HepG2 (cell line): ENCODE data around the gene R3HDM4. TPM values are rescaled to one million over a fixed set of nuclear protein-coding genes. Genes with fewer than 3 reads are reported as not detected.

Experiments
- HES4 ChIP-seq: sonication (generic); formaldehyde crosslinking; IDR thresholded peaks from 2 replicates; pipeline ENCODE4 v1.9.0; 2021; ENCODE audit warnings: mild to moderate bottlenecking, missing genetic modification reagents, borderline replicate concordance
- RARG ChIP-seq: sonication (generic); formaldehyde crosslinking; IDR thresholded peaks from 2 replicates; pipeline ENCODE4 v1.4.0; 2020; ENCODE audit warnings: low read depth, mild to moderate bottlenecking, missing genetic modification reagents
- REL ChIP-seq: sonication (generic); formaldehyde crosslinking; conservative IDR thresholded peaks from 2 replicates; pipeline ENCODE4 v1.8.0; 2022; ENCODE audit warnings: mild to moderate bottlenecking, missing genetic modification reagents, moderate library complexity
- SMYD3 ChIP-seq: sonication (generic); formaldehyde crosslinking; IDR thresholded peaks from 2 replicates; pipeline ENCODE4 v1.8.1; 2023; ENCODE audit warnings: mild to moderate bottlenecking, missing genetic modification reagents
- ZNF547 ChIP-seq: sonication (generic); formaldehyde crosslinking; IDR thresholded peaks from 2 replicates; pipeline ENCODE4 v1.5.1; 2020; ENCODE audit warnings: mild to moderate bottlenecking, missing genetic modification reagents
- ZNF772 ChIP-seq: sonication (generic); formaldehyde crosslinking; IDR thresholded peaks from 2 replicates; pipeline ENCODE4 v1.5.0; 2020; ENCODE audit warnings: mild to moderate bottlenecking, missing genetic modification reagents
- polyA plus RNA-seq, 8 experiments: library from polyadenylated mRNA; depleted of rRNA in 3 of 8; stranded (reverse) in 7 of 8; unstranded in 1 of 8; fragments of >200 nt; fragmentation: Illumina TruSeq in 4 of 8; extraction: Trizol in 4 of 8; gene quantifications; 2 replicates each; pipeline versions ENCODE4 v1.2.1 to v1.2.3, GENCODE V29; 2011 to 2016; ENCODE audit warnings: low read depth in 4 of 8, missing spikeins in 1 of 8, mixed read lengths in 1 of 8; ENCODE audit not compliant: insufficient read depth in 1 of 8
- total RNA-seq, 5 experiments: library from RNA; depleted of rRNA; stranded (reverse); fragments of >200 nt; fragmentation: Illumina TruSeq; extraction: Trizol; gene quantifications; 2 replicates each; pipeline ENCODE4 v1.2.3, GENCODE V29; 2016; ENCODE audit warnings: low read depth in 1 of 5
- TF ChIP-seq, protein P1 (sequence below): sonication (generic); formaldehyde crosslinking; IDR thresholded peaks from 2 replicates; pipeline ENCODE4 v1.5.0; 2020; ENCODE audit warnings: missing genetic modification reagents
- TF ChIP-seq, protein P2 (sequence below): IDR thresholded peaks from 2 replicates; pipeline ENCODE4 v1.6.1; 2016; ENCODE audit warnings: control low read depth
- TF ChIP-seq, protein P3 (sequence below): sonication (generic); formaldehyde crosslinking; IDR thresholded peaks from 2 replicates; pipeline ENCODE4 v1.8.1; 2023; ENCODE audit warnings: mild to moderate bottlenecking, missing genetic modification reagents
- TF ChIP-seq, protein P4 (sequence below): sonication (generic); formaldehyde crosslinking; IDR thresholded peaks from 2 replicates; pipeline ENCODE4 v1.8.1; 2022; ENCODE audit warnings: low read depth, mild to moderate bottlenecking, missing genetic modification reagents
- TF ChIP-seq, protein P5 (sequence below): sonication (generic); formaldehyde crosslinking; IDR thresholded peaks from 2 replicates; pipeline ENCODE4 v1.5.1; 2020; ENCODE audit warnings: missing genetic modification reagents, mild to moderate bottlenecking, borderline replicate concordance
- TF ChIP-seq, protein P6 (sequence below), 2 experiments: sonication (generic) in 1 of 2; formaldehyde crosslinking in 1 of 2; IDR thresholded peaks; 2 replicates each; pipeline versions ENCODE4 v1.6.1 to v1.9.0; 2014 to 2022; ENCODE audit warnings: antibody characterized with exemption in 1 of 2, borderline replicate concordance in 1 of 2, inconsistent platforms in 1 of 2, low read depth in 1 of 2, missing genetic modification reagents in 1 of 2

R3HDM4 gene
- total and polyA plus RNA-seq, 2 of the 13 experiments (the other 11 are each of a cell fraction or from before 2014, with no cell fraction given): 26.2 to 26.9 TPM

DNA sequence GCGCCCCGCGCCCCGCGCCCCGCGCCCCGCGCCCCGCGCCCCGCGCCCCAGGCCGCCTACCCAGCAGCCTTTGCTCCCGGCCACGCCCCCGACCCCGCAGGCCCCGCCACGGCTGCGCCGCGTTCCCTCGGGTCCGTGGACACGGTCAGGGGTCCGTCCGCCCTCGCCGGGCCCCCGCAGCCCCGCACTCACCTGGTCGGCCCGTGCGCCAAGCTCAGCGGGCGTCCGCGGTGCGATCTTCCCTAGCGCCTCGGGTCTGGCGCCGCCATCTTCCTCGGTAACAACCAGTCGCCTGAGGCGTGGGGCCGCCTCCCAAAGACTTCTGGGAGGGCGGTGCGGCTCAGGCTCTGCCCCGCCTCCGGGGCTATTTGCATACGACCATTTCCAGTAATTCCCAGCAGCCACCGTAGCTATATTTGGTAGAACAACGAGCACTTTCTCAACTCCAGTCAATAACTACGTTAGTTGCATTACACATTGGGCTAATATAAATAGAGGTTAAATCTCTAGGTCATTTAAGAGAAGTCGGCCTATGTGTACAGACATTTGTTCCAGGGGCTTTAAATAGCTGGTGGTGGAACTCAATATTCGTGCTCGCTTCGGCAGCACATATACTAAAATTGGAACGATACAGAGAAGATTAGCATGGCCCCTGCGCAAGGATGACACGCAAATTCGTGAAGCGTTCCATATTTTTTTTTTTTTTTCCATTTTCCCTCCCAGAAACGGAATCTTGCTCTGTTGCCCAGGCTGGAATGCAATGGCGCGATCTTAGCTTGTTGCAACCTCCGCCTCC lies 19.9 kb downstream of the R3HDM4 start, which contains the start of the genes MED16 and RNU6-9 (continued):
- TF ChIP-seq, protein P1, sequence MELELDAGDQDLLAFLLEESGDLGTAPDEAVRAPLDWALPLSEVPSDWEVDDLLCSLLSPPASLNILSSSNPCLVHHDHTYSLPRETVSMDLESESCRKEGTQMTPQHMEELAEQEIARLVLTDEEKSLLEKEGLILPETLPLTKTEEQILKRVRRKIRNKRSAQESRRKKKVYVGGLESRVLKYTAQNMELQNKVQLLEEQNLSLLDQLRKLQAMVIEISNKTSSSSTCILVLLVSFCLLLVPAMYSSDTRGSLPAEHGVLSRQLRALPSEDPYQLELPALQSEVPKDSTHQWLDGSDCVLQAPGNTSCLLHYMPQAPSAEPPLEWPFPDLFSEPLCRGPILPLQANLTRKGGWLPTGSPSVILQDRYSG (CRISPR knock-in tag): no peak
- TF ChIP-seq REL (CRISPR knock-in tag): peak; percentile 71; the same call in 1 of the 2 replicates
- peak; percentile 66; the same call in 1 of the 2 replicates for TF ChIP-seq SMYD3
- TF ChIP-seq, protein P2, sequence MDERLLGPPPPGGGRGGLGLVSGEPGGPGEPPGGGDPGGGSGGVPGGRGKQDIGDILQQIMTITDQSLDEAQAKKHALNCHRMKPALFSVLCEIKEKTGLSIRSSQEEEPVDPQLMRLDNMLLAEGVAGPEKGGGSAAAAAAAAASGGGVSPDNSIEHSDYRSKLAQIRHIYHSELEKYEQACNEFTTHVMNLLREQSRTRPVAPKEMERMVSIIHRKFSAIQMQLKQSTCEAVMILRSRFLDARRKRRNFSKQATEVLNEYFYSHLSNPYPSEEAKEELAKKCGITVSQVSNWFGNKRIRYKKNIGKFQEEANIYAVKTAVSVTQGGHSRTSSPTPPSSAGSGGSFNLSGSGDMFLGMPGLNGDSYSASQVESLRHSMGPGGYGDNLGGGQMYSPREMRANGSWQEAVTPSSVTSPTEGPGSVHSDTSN (CRISPR knock-in tag): no peak
- peak; percentile 68; the same call in 1 of the 2 replicates for TF ChIP-seq HES4
- peak; percentile 64; the same call in 1 of the 2 replicates for TF ChIP-seq ZNF547 (CRISPR knock-in tag)
- TF ChIP-seq, protein P3, sequence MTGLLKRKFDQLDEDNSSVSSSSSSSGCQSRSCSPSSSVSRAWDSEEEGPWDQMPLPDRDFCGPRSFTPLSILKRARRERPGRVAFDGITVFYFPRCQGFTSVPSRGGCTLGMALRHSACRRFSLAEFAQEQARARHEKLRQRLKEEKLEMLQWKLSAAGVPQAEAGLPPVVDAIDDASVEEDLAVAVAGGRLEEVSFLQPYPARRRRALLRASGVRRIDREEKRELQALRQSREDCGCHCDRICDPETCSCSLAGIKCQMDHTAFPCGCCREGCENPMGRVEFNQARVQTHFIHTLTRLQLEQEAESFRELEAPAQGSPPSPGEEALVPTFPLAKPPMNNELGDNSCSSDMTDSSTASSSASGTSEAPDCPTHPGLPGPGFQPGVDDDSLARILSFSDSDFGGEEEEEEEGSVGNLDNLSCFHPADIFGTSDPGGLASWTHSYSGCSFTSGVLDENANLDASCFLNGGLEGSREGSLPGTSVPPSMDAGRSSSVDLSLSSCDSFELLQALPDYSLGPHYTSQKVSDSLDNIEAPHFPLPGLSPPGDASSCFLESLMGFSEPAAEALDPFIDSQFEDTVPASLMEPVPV: peak; percentile 79
- TF ChIP-seq, protein P4, sequence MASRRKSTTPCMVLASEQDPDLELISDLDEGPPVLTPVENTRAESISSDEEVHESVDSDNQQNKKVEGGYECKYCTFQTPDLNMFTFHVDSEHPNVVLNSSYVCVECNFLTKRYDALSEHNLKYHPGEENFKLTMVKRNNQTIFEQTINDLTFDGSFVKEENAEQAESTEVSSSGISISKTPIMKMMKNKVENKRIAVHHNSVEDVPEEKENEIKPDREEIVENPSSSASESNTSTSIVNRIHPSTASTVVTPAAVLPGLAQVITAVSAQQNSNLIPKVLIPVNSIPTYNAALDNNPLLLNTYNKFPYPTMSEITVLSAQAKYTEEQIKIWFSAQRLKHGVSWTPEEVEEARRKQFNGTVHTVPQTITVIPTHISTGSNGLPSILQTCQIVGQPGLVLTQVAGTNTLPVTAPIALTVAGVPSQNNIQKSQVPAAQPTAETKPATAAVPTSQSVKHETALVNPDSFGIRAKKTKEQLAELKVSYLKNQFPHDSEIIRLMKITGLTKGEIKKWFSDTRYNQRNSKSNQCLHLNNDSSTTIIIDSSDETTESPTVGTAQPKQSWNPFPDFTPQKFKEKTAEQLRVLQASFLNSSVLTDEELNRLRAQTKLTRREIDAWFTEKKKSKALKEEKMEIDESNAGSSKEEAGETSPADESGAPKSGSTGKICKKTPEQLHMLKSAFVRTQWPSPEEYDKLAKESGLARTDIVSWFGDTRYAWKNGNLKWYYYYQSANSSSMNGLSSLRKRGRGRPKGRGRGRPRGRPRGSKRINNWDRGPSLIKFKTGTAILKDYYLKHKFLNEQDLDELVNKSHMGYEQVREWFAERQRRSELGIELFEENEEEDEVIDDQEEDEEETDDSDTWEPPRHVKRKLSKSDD (CRISPR knock-in tag): no peak
- TF ChIP-seq, protein P5, sequence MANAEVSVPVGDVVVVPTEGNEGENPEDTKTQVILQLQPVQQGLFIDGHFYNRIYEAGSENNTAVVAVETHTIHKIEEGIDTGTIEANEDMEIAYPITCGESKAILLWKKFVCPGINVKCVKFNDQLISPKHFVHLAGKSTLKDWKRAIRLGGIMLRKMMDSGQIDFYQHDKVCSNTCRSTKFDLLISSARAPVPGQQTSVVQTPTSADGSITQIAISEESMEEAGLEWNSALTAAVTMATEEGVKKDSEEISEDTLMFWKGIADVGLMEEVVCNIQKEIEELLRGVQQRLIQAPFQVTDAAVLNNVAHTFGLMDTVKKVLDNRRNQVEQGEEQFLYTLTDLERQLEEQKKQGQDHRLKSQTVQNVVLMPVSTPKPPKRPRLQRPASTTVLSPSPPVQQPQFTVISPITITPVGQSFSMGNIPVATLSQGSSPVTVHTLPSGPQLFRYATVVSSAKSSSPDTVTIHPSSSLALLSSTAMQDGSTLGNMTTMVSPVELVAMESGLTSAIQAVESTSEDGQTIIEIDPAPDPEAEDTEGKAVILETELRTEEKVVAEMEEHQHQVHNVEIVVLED (CRISPR knock-in tag): peak; percentile 28; the same call in 1 of the 2 replicates
- TF ChIP-seq ZNF772 (CRISPR knock-in tag): peak; percentile 67; the same call in 1 of the 2 replicates
- TF ChIP-seq RARG (CRISPR knock-in tag): no peak
- TF ChIP-seq, protein P6, sequence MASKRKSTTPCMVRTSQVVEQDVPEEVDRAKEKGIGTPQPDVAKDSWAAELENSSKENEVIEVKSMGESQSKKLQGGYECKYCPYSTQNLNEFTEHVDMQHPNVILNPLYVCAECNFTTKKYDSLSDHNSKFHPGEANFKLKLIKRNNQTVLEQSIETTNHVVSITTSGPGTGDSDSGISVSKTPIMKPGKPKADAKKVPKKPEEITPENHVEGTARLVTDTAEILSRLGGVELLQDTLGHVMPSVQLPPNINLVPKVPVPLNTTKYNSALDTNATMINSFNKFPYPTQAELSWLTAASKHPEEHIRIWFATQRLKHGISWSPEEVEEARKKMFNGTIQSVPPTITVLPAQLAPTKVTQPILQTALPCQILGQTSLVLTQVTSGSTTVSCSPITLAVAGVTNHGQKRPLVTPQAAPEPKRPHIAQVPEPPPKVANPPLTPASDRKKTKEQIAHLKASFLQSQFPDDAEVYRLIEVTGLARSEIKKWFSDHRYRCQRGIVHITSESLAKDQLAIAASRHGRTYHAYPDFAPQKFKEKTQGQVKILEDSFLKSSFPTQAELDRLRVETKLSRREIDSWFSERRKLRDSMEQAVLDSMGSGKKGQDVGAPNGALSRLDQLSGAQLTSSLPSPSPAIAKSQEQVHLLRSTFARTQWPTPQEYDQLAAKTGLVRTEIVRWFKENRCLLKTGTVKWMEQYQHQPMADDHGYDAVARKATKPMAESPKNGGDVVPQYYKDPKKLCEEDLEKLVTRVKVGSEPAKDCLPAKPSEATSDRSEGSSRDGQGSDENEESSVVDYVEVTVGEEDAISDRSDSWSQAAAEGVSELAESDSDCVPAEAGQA (IDR thresholded peaks at IDR 0.05; ENCODE audit: low read depth): peak; percentile 49; the same call in 1 of the 2 replicates
- TF ChIP-seq, protein P6 (CRISPR knock-in tag; IDR thresholded peaks at IDR 0.05; ENCODE audit: borderline replicate concordance): peak; percentile 71; the same call in 1 of the 2 replicates
